ENCODE data around the gene KLHDC7B. TPM values are rescaled to one million over a fixed set of nuclear protein-coding genes. Genes with fewer than 3 reads are reported as not detected.

Gene KLHDC7B
- total RNA-seq, 1 experiment from 2014 or later, result not detected

DNA sequence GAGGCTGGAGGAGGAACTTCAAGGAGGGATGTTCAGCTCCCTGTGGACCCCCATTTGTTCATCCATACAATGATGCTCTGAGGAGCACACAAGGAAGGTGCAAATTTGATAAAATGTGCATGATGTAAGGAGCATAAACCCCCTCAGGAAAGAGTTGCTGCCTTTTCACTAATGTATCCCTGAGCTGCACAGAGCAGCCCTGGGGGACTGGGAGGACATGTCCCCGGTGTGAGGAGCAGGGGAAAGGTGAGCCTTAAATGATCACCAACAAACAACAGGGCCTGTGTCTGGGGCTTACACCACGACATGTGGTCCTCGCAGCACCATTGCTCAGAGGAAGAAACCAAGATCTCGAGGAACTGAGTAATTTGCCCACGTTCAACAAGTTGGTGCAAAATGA, 51.4 kb downstream of the KLHDC7B start:
- Histone ChIP-seq H3K27ac (ENCODE audit: low read length) (no peak overlapping the region), H4K20me1 (ENCODE audit: low read length) (no peaks in the 10 kb centered on the region), H3K27me3 (ENCODE audit: low read length) (no peaks in the 10 kb centered on the region), H3K79me2 (ENCODE audit: low read length) (no peaks in the 10 kb centered on the region), H3K9me3 (ENCODE audit: low read length) (no peaks in the 10 kb centered on the region), H3K9me2 (replicated peaks; ENCODE audit: low read length) (no peaks in the 10 kb centered on the region), H3K4me3 (ENCODE audit: low read length) (no peak overlapping the region), H3K9ac (ENCODE audit: low read length) (no peak overlapping the region), H3K4me2 (ENCODE audit: low read length) (no peak overlapping the region), H2AFZ (ENCODE audit: low read length) (no peak overlapping the region), H3K36me3 (ENCODE audit: low read depth, low read length) (no peaks in the 10 kb centered on the region), H3K4me1 (ENCODE audit: insufficient read depth, low read length) (no peaks in the 10 kb centered on the region), H3F3A (ENCODE audit: low read length, unreplicated experiment) (no peaks in the 10 kb centered on the region)
- ChIA-PET CTCF (no interaction called here), POLR2A (ENCODE audit: unreplicated experiment) (no interaction called here)
- TF ChIP-seq EZH2 (IDR thresholded peaks at IDR 0.05; ENCODE audit: low read length, unreplicated experiment) (no peak), EZH2phosphoT487 (IDR thresholded peaks at IDR 0.05; ENCODE audit: borderline replicate concordance, low read length) (no peak)
- TF ChIP-seq, protein P1, sequence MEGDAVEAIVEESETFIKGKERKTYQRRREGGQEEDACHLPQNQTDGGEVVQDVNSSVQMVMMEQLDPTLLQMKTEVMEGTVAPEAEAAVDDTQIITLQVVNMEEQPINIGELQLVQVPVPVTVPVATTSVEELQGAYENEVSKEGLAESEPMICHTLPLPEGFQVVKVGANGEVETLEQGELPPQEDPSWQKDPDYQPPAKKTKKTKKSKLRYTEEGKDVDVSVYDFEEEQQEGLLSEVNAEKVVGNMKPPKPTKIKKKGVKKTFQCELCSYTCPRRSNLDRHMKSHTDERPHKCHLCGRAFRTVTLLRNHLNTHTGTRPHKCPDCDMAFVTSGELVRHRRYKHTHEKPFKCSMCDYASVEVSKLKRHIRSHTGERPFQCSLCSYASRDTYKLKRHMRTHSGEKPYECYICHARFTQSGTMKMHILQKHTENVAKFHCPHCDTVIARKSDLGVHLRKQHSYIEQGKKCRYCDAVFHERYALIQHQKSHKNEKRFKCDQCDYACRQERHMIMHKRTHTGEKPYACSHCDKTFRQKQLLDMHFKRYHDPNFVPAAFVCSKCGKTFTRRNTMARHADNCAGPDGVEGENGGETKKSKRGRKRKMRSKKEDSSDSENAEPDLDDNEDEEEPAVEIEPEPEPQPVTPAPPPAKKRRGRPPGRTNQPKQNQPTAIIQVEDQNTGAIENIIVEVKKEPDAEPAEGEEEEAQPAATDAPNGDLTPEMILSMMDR (conservative IDR thresholded peaks at IDR 0.05; ENCODE audit: low read depth, low read length), result no peak
- no peak for DNase-seq
- no TSS peak for BruUV-seq (replicated peaks)
- ATAC-seq, result no peak
- intact Hi-C loops (cut with micrococcal nuclease), result no loop called here

DNA sequence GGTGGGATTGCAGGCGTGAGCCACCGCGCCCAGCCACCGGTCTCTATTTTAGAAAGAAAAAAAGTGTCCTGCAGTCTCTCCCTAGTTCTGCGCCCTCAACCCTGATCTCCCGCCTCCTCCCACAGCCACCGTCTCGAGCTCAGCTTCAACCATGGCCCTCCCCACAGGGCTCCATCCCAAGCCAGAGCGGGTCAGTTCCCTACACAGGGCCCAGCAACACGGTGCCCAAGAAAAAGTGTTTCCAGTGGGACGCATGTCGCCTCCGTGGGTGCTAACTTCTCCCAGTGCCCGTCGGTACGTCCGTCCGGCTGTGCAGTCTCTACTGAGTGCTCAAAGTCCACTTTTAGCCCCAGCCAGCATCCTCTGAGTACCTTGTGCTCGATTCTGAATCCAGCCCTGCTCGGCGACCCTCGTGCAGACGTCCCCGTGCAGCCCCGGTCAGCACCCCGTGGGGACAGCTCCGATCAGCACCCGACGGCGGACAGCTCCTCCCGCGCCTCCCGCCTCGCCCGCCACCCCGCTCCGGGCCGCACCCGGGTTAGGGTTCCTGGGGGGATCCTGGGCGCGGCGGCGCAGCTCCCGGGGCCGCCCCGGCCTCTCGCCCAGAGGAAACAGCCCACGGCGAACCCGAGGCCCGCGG, 54.2 kb downstream of the KLHDC7B start:
- TF ChIP-seq EZH2phosphoT487 (IDR thresholded peaks at IDR 0.05; ENCODE audit: borderline replicate concordance, low read length) (no peak), EZH2 (IDR thresholded peaks at IDR 0.05; ENCODE audit: low read length, unreplicated experiment) (no peak)
- TF ChIP-seq, protein P1 (conservative IDR thresholded peaks at IDR 0.05; ENCODE audit: low read depth, low read length), result no peak
- H3K27me3 ChIP-seq (ENCODE audit: low read length), result no peaks in the 10 kb centered on the region
- H3K9me3 ChIP-seq (ENCODE audit: low read length), result no peaks in the 10 kb centered on the region
- no peaks in the 10 kb centered on the region for H3K79me2 ChIP-seq (ENCODE audit: low read length)
- no peaks in the 10 kb centered on the region for H3K36me3 ChIP-seq (ENCODE audit: low read depth, low read length)
- no peaks in the 10 kb centered on the region for H3F3A ChIP-seq (ENCODE audit: low read length, unreplicated experiment)
- DNase-seq (peak; percentile 14), ATAC-seq (peak; percentile 81)
- no peaks in the 10 kb centered on the region for H3K4me1 ChIP-seq (ENCODE audit: insufficient read depth, low read length)
- H3K27ac ChIP-seq (ENCODE audit: low read length), result no peak overlapping the region
- no peaks in the 10 kb centered on the region for H4K20me1 ChIP-seq (ENCODE audit: low read length)
- H2AFZ ChIP-seq (ENCODE audit: low read length), result no peak overlapping the region
- CTCF ChIA-PET, result interaction anchor here (0.6 to 1.4 kb wide), 2 partner anchors 20 to 21 kb away, joined by 3 to 4 read pairs; no protein-coding TSS in a partner anchor
- H3K9me2 ChIP-seq (replicated peaks; ENCODE audit: low read length), result no peaks in the 10 kb centered on the region
- no peak overlapping the region for H3K4me2 ChIP-seq (ENCODE audit: low read length)
- POLR2A ChIA-PET (ENCODE audit: unreplicated experiment), result interaction anchor here (0.7 kb wide), 1 partner anchor 127 kb away, joined by 3 read pairs; no protein-coding TSS in a partner anchor
- intact Hi-C loops (cut with micrococcal nuclease), result no loop called here
- H3K4me3 ChIP-seq (ENCODE audit: low read length), result no peak overlapping the region
- no peak overlapping the region for H3K9ac ChIP-seq (ENCODE audit: low read length)
- BruUV-seq (replicated peaks), result no TSS peak

DNA sequence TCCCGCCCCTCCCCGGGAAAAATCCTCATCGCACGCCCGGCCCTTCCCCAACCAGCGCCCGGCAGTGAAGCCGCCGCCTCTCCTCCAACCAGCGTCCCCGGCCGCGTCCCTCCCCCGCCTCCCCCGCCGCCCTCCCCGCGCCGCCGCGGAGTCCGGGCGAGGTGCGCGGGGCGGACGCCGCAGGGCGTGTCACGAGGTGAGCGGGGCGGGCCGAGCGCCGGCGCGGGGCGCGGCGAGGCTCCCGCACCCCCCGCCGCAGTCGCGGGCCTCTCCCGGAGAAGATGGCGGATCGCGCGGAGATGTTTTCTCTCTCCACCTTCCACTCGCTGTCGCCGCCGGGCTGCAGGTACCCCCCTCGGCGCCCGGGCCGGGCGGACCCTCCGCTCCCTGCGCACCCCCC, 54.8 kb downstream of the KLHDC7B start, which contains the start of gene MAPK8IP2:
TSS of gene MAPK8IP2 (plus strand) at position 256 of the 400 bp plus-strand sequence. CDS start at position 282, 26 bp downstream.
- intact Hi-C loops (cut with micrococcal nuclease), result no loop called here
- H3K9me3 ChIP-seq (ENCODE audit: low read length), result no peaks in the 10 kb centered on the region
- no peak within 1 kb of the TSS for H3K4me2 ChIP-seq (ENCODE audit: low read length)
- BruUV-seq (replicated peaks), result no TSS peak
- H3K36me3 ChIP-seq (ENCODE audit: low read depth, low read length), result no peaks in the 10 kb centered on the region
- H3K27me3 ChIP-seq (ENCODE audit: low read length), result no peaks in the 10 kb centered on the region
- peak; percentile 55 for ATAC-seq
- H3F3A ChIP-seq (ENCODE audit: low read length, unreplicated experiment), result no peaks in the 10 kb centered on the region
- ChIA-PET CTCF (interaction anchor here (1.4 kb wide), 1 partner anchor 21 kb away, joined by 3 read pairs; no protein-coding TSS in a partner anchor), POLR2A (ENCODE audit: unreplicated experiment) (no interaction called here)
- H4K20me1 ChIP-seq (ENCODE audit: low read length), result no peaks in the 10 kb centered on the region
- TF ChIP-seq EZH2 (IDR thresholded peaks at IDR 0.05; ENCODE audit: low read length, unreplicated experiment) (no peak), EZH2phosphoT487 (IDR thresholded peaks at IDR 0.05; ENCODE audit: borderline replicate concordance, low read length) (no peak)
- TF ChIP-seq, protein P1 (conservative IDR thresholded peaks at IDR 0.05; ENCODE audit: low read depth, low read length), result no peak
- no peak within 1 kb of the TSS for H3K4me3 ChIP-seq (ENCODE audit: low read length)
- DNase-seq, result peak; percentile 4
- no peak within 1 kb of the TSS for H2AFZ ChIP-seq (ENCODE audit: low read length)
- no peaks in the 10 kb centered on the region for H3K4me1 ChIP-seq (ENCODE audit: insufficient read depth, low read length)
- no peak within 1 kb of the TSS for H3K27ac ChIP-seq (ENCODE audit: low read length)
- no peak within 1 kb of the TSS for H3K9ac ChIP-seq (ENCODE audit: low read length)
- H3K9me2 ChIP-seq (replicated peaks; ENCODE audit: low read length), result no peaks in the 10 kb centered on the region
- H3K79me2 ChIP-seq (ENCODE audit: low read length), result no peaks in the 10 kb centered on the region
